ENCODE data around the gene GLRX3.

GRCh38 chr10:130140425-130140824 is 4.2 kb downstream of the GLRX3 start:
- TF ChIP-seq CTCF (IDR thresholded peaks at IDR 0.05) (no peak), POLR2A (IDR thresholded peaks at IDR 0.05; ENCODE audit: low read depth) (no peak)

Data from esophagus muscularis mucosa (tissue), 3 donors.